Measurements from ENCODE around the gene TFAP2B.

DNA sequence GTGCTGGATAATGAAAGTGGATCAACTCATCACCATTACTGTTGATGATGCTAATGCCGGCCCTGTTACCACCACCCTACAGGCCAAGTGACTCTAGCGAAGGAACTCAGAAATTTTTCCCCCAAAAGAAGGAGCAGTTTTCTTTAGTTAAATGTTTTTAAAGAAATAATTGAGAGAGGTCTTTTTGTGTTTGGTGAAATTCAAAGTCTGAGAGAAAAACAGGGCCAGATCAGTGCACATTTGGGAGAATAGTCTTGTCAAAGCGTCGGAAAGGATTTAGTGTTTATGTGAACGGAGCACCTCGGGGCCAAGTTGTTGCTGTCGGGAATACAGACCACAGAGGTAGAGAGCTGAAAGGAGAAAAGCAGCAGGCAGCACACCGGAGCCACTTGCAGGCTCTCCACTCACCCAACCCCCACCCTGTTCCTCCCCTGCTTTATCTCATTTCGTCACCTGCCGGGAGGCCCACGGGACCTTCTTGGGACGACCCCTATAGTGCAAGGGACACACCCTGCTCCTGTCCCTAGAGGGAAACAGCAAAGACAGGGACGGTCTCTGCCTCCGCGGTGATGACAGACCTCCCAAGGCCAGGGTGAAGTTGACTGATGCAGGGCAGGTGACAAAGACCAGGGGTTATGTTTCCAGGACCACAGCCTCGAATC, 6.8 kb downstream of the TFAP2B start:
- TF ChIP-seq, protein P1, sequence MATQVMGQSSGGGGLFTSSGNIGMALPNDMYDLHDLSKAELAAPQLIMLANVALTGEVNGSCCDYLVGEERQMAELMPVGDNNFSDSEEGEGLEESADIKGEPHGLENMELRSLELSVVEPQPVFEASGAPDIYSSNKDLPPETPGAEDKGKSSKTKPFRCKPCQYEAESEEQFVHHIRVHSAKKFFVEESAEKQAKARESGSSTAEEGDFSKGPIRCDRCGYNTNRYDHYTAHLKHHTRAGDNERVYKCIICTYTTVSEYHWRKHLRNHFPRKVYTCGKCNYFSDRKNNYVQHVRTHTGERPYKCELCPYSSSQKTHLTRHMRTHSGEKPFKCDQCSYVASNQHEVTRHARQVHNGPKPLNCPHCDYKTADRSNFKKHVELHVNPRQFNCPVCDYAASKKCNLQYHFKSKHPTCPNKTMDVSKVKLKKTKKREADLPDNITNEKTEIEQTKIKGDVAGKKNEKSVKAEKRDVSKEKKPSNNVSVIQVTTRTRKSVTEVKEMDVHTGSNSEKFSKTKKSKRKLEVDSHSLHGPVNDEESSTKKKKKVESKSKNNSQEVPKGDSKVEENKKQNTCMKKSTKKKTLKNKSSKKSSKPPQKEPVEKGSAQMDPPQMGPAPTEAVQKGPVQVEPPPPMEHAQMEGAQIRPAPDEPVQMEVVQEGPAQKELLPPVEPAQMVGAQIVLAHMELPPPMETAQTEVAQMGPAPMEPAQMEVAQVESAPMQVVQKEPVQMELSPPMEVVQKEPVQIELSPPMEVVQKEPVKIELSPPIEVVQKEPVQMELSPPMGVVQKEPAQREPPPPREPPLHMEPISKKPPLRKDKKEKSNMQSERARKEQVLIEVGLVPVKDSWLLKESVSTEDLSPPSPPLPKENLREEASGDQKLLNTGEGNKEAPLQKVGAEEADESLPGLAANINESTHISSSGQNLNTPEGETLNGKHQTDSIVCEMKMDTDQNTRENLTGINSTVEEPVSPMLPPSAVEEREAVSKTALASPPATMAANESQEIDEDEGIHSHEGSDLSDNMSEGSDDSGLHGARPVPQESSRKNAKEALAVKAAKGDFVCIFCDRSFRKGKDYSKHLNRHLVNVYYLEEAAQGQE (IDR thresholded peaks at IDR 0.05; ENCODE audit: insufficient read depth in 1 of 2, low read depth in 2 of 2, low read length in 2 of 2): no peak
- TF ChIP-seq POLR2AphosphoS5 (IDR thresholded peaks at IDR 0.05; ENCODE audit: low read depth, low read length): no peak
- TF ChIP-seq TAF1 (IDR thresholded peaks at IDR 0.05; ENCODE audit: borderline replicate concordance, insufficient read depth, low read length): no peak
- TF ChIP-seq FOXP2 (optimal IDR thresholded peaks at IDR 0.05; ENCODE audit: borderline replicate concordance, extremely low read depth, extremely low read length, insufficient read depth): no peak

Measured in PFSK-1 (cell line).